K562 treated with DMSO at 1 percent for 24 hours (cell line): Measurements from ENCODE around the gene RSPO4. TPM values are rescaled to one million over a fixed set of nuclear protein-coding genes. Genes with fewer than 3 reads are reported as not detected.

Source experiments
- total RNA-seq: library from RNA; unstranded; fragments of 300-600 nt; gene quantifications from 2 replicates; pipeline ENCODE4 v1.2.3, GENCODE V29; 2022; ENCODE audit warnings: low read depth; ENCODE audit not compliant: insufficient read depth

Gene RSPO4
- not detected in 2 replicates for total RNA-seq

DNA sequence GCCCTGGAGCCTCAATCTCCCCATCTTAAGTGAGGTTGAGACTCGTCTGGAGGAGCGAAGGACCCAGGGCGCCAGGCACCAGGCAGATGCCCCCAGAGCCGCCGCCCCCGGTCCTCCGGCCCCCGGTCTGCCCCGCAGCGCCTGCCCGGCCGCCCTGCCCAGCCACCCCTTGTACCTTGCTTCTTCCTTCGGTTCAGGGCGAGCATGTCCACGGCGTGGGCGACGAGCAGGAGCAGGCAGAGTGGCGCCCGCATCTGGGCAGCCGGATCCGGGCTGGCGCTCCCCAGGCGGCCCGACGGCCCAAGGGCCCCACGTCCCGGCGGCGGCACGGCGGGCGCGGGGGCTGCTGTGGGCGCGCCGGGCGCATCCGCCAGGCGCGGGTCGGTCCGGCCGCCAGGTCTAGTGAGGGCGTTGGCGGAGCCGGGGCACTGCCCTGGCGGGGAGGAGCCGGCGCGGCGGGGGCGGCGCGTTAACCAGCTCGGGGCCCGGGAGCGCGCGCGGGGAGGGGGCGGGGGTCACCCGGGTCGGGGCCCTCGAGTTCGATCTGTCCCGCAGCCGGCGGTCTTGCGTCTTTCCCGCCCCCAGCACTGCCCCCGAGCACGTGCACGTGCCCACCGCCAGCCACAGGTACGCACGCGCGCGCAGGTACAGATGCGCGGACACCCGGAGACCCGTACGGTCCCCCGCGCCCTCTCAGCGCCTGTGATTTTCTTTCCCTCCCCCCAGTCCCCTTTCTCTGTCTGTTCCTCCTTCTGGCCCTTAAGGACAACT lies at the start of gene RSPO4:
TSS of gene RSPO4 (minus strand) at position 401 of the 771 bp plus-strand sequence. CDS start at position 254, 147 bp downstream.

DNA sequence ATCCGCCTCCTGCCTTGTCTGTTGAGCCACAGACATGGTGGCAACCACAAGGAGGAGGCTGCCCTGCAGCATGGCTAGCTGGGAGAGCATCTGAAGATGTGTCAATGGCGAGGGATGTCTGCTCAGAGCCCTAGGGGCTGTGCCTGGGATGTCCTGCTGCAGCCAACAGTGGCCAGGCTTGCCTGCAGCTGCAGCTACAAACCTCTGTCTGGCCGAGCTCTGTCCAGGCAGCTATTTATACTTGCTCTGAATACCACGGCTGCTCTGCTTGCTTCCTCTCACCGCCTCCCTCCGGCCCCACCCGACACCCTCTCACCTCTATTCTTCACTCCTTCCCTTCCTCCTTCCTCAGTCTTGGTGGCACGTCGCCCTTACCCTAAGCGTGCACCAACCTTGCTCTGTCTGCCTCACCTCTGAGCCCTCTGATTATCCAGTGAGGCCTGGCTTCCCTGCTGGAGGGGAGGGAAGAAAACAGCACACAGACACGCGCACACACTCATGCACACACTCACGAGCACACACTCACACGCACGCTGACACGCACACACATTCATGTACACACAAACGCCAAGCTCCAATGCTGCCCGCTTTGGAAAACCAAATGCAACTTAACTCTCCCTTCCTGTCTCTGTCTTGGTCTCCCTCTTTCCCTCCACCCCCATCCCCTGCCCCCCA lies 85.8 kb downstream of the RSPO4 start, which contains the start of gene ANGPT4:
TSS of gene ANGPT4 (minus strand) at position 210 of the 675 bp plus-strand sequence. CDS start at position 90, 120 bp downstream.

Other genes starting within 250 kb of the RSPO4 start
- gene SLC52A3, start 233.8 kb downstream of the RSPO4 start, total RNA-seq, result 0.80 and 1.3 TPM in 2 replicates
- 29.6 and 30.8 TPM in 2 replicates for gene FAM110A, start 168.6 kb downstream of the RSPO4 start, total RNA-seq
- not detected in 2 replicates for gene ANGPT4, start 86.0 kb downstream of the RSPO4 start, total RNA-seq
- 52.8 and 58.0 TPM in 2 replicates for gene PSMF1, start 116.3 kb upstream of the RSPO4 start, total RNA-seq
- 12.3 and 18.3 TPM in 2 replicates for gene TMEM74B, start 182.7 kb upstream of the RSPO4 start, total RNA-seq
- gene C20orf202, start 201.1 kb upstream of the RSPO4 start, total RNA-seq, result 0.43 and 0.92 TPM in 2 replicates
- gene RAD21L1, start 223.7 kb upstream of the RSPO4 start, total RNA-seq, result not detected in 2 replicates